Measurements from ENCODE around the gene DDX51.

DDX51 gene

DNA sequence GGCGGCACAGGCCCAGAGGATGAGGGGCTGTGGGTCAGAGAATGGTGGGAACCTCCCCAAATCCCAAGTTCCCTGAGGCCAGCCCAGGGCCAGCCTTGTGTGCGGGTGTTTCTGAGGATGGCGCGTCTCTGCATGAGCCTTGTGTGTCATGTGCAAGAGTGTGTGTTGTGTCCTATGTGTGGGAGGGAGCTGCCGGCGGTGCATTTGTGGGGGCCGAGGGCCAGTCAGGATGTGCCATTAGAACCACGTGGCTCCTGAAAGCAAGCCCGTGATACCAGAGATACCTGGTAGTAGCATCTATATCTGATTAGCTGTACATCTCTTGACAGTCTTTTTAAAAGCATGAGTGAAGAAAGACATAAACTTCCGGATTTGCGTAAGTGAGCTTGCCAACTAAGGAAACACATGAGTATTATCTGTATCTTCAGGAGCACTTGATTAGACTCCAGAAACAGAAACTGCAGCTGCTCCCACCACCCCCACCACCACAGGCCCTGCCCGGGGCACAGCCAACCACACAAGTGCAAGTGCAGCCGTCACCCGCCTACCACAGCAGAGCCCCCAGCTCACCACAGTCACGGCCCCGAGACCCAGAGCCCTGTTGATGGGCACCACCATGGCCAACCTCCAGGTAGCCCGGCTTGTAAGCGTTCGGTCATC, 19.2 kb downstream of the DDX51 start:
- DNase-seq (ENCODE audit: low read depth) = no peak
- H3K4me3 ChIP-seq (ENCODE audit: low read length) = no peak overlapping the region
- TF ChIP-seq CTCF (conservative IDR thresholded peaks at IDR 0.05; ENCODE audit: low read depth, low read length) = no peak

GRCh38 chr12:132123970-132124765, 20.0 kb downstream of the DDX51 start:
- no peak overlapping the region for H3K4me3 ChIP-seq (ENCODE audit: low read length)
- no peak for TF ChIP-seq CTCF (conservative IDR thresholded peaks at IDR 0.05; ENCODE audit: low read depth, low read length)
- DNase-seq (ENCODE audit: low read depth) = no peak

DNA sequence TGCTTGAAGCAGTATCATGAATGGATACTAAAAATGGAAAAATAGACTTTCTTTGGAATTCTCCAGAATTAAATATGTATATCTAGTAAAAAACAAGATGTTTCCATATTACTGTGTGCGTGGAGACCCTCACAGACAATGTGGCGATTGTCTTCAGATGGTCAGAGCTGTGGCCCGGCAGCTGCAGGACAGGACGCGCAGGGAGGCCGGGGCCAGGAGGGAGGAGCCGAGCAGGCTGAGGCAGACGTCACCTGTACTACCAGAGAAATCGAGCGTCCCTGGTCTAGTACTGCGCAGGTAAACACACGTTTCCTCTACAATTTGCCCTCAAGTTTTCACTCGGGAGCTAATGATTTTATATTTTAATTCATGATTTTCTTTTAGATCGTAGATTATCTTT, 22.8 kb downstream of the DDX51 start:
- DNase-seq (ENCODE audit: low read depth) = no peak
- TF ChIP-seq CTCF (conservative IDR thresholded peaks at IDR 0.05; ENCODE audit: low read depth, low read length) = no peak
- H3K4me3 ChIP-seq (ENCODE audit: low read length) = no peak overlapping the region

GRCh38 chr12:132118876-132119275, 25.2 kb downstream of the DDX51 start:
- no peak for TF ChIP-seq CTCF (conservative IDR thresholded peaks at IDR 0.05; ENCODE audit: low read depth, low read length)
- DNase-seq (ENCODE audit: low read depth) = no peak
- H3K4me3 ChIP-seq (ENCODE audit: low read length) = no peak overlapping the region

- H3K4me3 ChIP-seq (ENCODE audit: low read length) = no peak overlapping the region
- DNase-seq (ENCODE audit: low read depth) = no peak
- no peak for TF ChIP-seq CTCF (conservative IDR thresholded peaks at IDR 0.05; ENCODE audit: low read depth, low read length)
Observed at GRCh38 chr12:132117558-132117875, 26.6 kb downstream of the DDX51 start.

DNA sequence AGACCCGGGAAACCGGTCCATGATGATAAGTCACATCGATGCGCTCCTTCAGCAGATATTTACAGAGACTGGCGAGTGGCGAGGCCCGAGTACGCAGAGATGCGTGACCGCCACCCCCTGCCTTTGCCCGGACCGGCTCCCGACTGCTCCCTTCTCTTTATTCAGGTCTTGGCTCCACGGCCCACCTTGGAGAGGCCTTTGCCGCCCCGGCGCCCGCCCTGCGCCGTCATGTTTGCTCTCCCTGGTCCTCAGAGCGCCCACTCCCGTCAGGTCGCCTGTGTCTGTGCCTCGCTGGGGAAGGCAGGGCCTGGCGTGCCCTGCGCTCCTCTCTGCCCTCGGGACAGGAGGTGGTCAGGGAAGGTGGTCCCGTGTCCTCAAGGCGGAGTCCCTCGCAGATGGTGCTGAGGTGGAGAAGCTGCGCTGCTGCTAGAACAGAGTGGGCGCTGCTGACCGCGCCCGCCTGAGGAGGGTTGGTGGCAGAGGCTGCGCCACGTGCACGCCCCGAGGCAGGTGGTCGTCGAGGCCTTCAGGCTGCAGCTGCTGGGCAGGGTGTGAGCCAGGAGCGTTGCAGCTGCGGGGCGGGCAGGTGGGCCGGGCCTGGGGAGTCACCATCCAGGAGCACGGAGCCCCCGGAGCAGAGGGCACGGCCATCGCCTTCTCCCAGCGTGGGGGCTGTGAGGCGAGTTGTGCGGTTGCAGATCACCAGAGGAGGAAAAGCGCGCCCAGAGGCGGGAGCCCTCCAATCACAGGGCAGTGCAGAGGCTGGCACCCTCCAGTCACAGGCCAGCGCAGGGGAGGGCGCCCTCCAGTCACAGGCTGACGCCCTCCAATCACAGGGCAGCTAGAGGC, 27.2 kb downstream of the DDX51 start:
- no peak for DNase-seq (ENCODE audit: low read depth)
- H3K4me3 ChIP-seq (ENCODE audit: low read length) = no peak overlapping the region
- no peak for TF ChIP-seq CTCF (conservative IDR thresholded peaks at IDR 0.05; ENCODE audit: low read depth, low read length)

Measured in retinal pigment epithelial cell (primary cell).